HG03460 (cell line): Measurements from ENCODE around the gene LMNTD2.

Source experiments
- ATAC-seq: cut with Tn5 transposase; IDR thresholded peaks from one replicate; pipeline ENCODE4 v1.9.1; 2021; ENCODE audit not compliant: unreplicated experiment

Gene LMNTD2

GRCh38 chr11:554428-555226 is 5.9 kb downstream of the LMNTD2 start:
- peak; percentile 70 for ATAC-seq

- ATAC-seq: no peak
These were observed 6.6 kb downstream of the LMNTD2 start for GRCh38 chr11:553988-554340.

DNA sequence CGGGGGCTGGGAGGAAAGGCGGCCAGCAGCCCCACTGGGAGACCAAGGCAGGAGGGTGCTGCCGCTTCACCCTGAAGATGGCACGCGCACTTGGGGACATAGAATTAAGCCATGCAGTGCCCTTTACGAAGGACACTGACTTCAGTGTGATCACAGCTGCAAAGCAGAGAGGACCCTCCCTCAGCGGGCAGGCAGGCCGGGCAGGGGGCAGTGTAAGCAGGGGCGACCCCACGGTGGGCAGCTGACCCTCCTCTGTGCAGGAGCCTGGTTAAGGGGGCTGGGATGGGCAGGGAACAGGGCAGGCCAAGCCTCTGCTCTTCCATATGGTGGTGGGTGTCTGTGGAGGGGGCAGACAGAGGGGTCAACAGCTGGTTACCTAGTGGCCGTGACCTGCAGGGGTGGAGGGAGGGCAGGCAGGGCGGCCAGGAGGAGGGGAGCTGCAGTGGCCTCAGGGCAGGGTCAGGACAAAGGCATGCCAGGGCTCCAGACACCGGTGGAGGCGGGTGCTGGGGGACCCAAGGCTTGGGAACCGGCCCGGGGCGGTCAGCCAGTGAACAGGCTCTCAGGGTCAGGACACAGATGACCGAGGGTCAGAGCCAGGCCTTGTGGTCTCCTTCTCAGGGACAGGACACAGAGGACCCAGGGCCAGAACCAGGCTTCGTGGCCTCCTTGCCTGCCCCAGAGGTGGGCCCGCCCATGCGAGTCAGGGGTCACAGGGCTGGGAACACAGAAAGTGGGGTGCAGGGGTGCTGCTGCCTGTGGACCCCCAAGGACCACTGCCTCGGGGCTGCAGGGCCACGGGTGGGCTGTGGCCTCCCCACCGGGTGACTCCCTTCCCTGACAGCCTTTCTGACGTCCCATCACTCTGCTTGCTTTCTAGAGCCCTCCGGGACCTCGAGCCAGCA is 7.2 kb downstream of the LMNTD2 start:
- ATAC-seq: no peak

GRCh38 chr11:551596-551995 is 8.9 kb downstream of the LMNTD2 start:
- ATAC-seq: no peak

- ATAC-seq: no peak
These were observed 9.4 kb downstream of the LMNTD2 start for GRCh38 chr11:551131-551530.

DNA sequence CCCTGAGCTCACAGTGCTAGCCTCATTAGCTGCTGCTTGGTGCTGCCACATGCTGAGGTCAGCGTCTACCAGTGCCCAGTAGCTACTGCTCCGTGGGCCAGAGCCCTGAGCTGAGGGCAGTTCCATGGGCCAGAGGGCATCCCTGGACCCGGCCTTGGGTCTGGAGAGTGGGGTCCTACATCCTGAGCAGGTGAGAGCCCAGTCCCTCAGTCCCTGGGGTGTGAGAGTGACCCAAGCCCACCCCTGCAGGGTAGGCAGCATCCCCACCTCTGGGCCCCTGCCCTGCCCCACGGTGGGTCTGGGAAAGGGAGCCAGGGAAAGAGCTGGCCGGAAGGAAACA is 9.8 kb downstream of the LMNTD2 start:
- no peak for ATAC-seq

DNA sequence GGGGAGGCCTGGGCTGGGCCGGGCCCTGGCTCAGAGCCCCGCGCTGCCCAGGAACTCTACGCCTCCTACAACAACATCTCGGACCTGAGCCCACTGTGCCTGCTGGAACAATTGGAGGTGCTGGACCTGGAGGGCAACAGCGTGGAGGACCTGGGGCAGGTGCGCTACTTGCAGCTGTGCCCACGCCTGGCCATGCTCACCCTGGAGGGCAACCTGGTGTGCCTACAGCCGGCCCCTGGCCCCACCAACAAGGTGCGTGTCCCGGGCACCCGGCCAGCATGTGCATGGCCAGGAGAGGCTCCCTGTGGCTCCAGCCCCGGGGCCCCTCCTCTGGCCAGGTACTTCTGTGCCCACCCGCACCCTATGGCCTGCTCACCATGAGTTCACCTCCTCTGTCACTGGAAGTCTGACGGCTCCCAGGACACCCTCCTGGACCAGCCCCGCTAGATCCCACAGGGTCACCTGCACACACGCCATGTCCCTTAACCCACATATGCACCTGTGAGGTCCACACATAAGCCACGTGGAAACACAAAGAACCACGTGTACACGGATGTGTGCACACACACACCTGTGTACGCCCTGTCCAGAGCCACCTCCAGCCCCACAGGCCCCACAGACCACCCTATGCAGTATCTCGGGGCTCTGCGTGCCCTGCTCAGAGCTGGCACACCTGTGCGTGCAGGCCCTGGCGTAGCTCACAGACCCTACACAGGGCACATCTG is 10.4 kb downstream of the LMNTD2 start:
- ATAC-seq: no peak

- no peak for ATAC-seq
These were observed 11.6 kb downstream of the LMNTD2 start for GRCh38 chr11:548700-549603.

DNA sequence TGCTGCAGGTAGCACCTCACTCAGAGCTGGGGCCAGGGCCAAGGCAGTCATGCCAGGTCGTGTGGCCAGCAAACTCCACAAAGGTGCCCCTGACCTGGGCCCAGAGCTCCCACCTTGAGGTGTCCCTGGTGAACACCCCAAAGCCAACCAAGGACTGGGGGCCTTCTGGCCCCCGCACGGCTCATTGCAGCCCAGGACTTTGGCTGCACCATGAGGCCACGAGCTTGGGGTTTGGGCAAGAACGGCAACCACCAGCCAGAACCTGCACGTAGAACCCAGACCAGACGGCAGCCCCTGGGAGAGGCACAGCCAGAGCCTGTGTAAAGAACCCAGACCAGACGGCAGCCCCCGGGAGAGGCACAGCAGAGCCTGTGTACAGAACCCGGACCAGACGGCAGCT is 15.4 kb downstream of the LMNTD2 start:
- ATAC-seq: no peak

DNA sequence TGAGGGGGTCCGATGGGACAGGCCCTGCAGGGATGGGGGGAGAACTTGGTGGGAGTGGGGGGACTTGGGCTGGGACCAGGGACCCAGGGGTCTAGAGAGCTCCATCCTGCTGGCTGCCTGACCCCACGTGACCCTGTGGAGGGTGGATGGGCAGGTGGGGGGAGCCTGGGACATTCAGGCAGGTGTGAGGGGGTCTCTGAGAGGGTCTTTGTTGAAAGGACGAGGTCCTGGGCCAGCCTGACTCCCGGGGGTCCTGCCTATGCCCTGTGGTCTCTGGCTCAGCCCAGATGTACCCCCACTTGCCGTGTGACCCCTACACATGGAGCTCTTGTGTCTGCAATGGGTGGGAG is 15.7 kb downstream of the LMNTD2 start:
- no peak for ATAC-seq

DNA sequence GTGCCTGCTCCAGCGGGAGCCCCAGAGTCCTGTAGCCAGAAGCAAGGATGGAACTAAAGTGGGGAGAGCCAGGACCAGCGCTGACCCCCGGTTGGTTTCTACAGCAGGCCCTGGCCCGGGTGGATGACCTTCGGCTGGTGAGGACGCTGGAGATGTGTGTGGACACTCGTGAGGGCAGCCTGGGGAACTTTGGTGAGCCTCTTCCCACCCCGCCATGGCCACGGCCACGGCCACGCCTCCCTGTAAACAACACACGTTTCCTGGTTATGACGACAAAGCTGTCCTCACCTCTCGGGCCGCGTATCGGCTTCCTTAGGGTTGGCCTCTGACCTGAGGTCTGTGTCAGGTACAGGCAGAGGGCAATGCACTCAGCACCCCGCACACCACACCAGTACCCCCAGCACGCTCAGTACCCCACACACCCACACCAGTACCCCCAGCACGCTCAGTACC is 19.1 kb downstream of the LMNTD2 start:
- ATAC-seq: no peak

DNA sequence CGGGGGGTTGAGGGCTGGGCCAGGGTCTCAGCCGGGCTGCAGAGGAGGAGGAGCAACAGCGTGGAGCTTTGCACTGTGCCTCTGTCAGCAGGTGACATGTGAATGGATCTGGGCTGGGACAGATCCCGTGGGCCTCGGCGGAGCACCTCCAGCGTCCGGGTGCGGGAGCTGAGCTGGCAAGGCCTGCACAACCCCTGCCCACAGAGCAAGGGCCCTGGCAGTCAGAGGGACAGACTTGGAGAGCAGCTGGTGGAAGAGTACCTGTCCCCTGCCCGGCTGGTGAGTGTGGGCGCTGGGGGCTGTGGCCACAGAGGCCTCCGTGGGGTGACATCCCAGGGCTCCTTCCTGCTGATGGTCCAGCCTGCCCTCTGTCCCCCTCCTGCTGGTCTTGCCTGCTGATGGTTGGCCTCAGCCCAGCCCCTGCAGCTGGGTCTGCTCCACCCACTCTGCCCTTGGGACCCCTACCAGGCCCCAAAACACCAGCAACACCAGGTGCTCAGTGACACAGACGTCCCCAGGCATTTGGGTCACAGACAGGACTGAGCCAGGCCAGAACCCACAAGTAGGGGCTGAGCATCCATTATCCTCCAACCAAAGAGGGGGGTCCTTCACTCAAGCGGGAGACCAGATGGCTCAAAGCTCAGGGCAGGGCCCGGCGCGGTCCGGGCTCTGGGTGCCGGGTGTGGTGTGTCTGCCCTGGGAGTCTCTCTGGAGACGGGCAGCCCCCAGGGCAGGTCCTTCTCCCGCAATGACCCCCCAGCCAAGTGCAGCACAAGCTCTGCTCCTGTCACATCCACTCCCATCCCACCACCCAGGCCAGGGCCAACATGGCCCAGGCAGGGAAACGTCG is 19.7 kb downstream of the LMNTD2 start:
- ATAC-seq: no peak

DNA sequence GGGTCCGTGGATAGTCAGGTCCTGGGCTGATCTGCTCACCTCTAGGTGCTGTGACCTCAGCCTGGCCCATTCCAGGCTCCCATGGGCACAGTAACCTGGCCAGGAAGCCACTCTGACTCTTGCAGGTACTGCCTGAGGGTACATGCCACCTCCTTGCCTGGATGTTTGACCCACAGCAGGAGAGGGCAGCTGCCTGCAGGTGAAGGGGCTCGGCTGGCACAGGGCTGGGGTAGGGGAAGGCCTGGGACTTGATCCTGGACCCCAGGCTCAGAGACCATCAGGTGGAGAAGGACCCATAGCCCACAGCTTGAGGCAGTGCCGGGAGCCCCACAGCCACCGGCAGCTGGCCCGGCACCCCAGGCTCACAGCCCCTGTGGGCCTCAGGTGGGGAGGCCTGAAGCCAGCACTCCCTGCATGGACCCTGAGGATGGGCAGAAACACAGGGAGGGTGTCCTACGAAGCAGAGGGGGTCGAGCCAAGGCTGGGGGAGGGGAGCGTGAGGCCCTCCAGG is 20.5 kb downstream of the LMNTD2 start:
- no peak for ATAC-seq

GRCh38 chr11:538431-539051 is 22.0 kb downstream of the LMNTD2 start:
- ATAC-seq: no peak

- no peak for ATAC-seq
These were observed 22.7 kb downstream of the LMNTD2 start for GRCh38 chr11:537622-538430.

GRCh38 chr11:536841-537621 is 23.5 kb downstream of the LMNTD2 start, which contains the start of gene LRRC56:
LRRC56 (plus strand) TSS chr11:537527; CDS start chr11:540685, 3,158 bp downstream.
- ATAC-seq: peak; percentile 52
